ENCODE measurements around the gene LAMP1. TPM values are rescaled to one million over a fixed set of nuclear protein-coding genes. Genes with fewer than 3 reads are reported as not detected.
"Not testable (repeated sequence)": the region's sequence is repeated elsewhere in the genome, so short reads cannot be mapped to it uniquely, and the experiment has no call there.

LAMP1 gene
- total RNA-seq, 1 donor from 2014 or later: 73.3 TPM

DNA sequence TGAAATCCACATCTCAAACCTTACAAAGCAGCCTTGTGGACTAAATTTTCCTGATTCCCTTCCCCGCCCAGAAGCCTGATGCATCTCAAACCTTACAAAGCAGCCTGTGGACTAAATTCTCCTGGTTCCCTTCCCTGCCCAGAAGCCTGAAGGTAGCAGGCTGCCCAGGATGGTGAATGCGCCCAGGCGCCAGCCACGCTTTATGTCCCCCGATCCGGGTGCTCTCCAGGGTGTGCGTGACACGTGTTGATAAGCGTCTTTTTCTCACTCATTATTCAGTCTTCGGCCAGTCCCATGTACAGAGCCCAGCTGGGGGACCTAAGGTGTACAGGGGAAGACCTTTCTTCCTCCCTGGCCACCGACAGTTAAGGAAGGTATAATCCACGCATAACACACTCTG, 31.8 kb downstream of the LAMP1 start:
- DNase-seq: no peak

DNA sequence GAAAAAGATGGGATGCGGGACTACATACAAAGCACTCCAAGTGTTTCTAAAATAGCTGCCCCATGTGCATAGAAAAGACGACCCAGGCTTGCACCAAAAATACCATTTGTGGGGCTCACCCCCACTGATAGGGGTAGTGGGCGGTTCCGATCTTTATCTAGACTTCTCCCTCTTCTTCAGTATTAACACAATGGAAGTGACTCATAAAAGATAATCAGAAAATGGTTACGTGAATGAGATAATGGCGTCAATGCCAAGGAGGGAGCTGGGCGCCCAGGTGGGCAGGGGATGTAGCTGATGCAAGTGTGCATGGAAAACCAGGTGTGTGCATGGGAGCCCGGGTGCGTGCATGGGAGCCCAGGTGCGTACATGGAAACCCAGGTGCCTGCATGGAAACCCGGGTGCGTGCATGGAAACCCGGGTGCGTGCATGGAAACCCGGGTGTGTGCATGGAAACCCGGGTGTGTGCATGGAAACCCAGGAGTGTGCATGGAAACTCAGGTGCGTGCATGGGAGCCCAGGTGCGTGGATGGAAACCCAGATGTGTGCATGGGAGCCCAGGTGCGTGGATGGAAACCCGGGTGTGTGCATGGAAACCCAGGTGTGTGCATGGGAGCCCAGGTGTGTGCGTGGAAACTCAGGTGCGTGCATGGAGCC, 32.7 kb downstream of the LAMP1 start:
- no peak for DNase-seq

DNA sequence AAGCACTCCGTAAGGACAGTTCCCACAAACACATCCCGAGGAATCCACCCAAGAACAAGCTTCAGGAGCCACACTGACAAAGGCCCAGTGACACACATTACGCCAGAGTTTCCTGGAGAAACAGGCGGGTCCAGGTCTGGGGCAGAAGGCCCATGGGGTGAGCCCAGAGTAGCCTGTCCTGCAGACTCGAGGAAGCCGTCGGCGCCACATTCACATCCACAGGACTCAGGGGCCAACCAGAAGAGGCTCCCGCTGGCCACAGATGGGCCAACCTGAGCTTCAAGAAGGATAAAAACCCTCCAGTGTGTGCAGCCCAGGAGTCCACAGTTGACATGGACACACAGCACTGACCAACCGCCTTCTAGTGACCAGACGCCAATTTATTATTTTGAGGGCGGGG, 35.6 kb downstream of the LAMP1 start:
- no peak for DNase-seq

DNA sequence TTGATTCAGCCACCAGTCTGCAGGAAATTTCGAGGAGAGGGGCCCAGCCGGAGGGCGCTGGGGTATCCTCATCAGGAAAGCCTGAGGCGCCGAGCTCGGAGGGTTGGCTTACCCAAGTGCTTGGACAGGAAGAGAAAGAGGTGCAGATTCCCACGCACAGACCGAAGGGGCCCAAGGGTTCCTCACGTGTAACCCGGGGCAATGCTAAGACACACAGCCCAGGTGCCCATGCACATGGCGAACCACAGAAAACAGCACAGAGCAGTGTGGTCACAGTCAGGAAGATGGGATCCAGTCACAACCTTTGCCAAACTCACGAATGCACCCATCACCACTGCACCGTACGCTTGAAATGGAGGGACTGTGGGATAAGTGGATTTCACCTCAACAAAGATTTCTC, 36.0 kb downstream of the LAMP1 start:
- no peak for DNase-seq

DNA sequence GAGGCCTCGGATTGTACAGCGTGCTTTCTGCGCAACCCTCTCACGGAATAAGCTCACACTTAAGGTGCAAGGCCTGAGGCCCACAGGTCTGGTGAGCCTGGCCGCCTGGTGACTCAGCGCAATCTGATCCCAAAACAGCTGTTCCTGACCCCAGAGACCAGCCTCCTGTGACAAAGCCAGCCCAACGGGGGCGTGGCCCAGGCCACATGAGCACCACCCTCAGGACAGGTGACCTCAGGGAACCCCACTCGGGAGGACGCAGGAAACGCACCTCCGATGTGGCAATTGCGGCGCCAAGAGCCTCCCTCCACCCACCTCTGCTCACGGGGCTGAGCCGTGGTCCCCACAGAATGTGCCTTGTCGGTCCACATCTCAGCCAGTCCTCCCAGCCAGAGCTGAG, 40.5 kb downstream of the LAMP1 start:
- DNase-seq: no peak

DNA sequence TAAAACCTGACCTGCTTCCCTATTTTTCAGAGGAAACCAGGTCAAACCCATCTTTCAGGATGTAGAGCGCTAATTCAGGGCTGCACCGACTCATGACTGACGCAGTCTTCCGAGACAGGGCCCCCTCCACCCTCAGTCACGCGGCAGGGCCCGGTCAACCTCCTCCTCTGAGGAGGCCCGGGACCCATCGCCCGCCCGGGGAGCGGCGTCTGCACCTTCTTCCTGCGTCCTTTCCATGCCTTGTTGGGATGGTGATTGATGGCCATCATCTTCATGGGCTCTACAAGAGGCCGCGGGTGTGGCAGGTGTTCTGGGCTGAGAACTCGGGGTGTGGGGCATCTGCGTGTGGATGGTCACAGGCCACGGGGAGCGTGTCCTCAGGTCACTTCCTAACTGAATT, 40.9 kb downstream of the LAMP1 start:
- DNase-seq: no peak

DNA sequence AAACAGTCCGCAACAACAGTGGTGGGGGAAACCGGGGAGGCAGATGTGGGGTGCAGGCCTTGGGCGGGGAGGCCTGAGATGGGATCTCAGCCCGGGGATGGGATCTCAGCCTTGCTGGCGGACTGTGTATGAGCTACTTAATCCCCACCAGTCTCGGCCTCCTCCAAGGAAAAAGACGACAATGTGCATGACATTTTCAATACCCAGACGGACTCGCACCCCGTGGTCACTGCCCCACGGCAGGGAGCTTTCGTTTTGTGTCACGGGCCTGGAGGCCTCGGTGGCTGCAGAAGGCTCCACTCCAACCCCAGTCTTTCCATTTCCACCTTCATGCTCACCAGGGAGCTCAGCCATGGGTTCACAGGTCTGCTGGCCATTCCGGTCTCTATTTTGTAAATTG, 41.4 kb downstream of the LAMP1 start:
- no peak for DNase-seq

DNA sequence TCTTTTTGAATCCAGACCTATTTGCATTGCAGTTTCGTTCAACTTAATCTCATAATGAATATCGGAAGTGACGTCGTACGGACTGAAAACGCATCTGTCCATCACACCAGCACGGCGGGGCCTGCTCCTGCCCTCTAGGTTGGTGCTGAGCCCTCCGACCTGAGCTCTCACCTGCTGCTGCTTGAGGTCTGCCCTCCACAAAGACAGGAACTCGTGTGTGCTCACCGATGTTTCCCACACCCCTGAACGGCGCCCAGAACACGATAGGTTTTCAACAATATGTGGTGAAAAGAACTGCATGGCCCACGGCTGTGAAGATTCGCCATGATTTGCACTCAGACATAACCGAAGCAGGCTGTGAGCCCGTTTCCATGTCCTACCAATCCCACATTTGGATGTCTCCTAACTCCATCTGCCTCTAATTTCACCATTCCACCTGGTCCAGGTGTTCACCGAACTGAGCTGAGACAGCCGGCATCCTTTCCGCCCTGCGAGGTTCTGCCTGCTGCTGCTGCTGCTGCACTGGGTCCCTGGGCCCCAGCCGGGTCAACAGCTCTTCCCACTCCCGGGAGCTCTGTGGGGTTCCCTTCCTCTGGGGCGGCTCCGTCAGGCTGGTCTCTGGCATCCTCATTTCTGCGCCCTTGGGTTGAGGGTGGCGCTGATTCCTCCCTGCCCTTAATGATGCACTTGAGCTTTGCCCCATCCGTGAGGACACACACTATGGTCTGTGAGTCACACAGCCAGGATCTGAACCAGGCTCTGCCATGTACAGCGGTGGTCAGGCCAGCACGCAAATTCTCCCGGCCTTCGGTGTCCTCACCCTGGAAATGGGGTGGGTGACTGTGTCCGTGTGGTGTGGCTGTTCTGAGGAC, 46.0 kb downstream of the LAMP1 start:
- DNase-seq: no peak

DNA sequence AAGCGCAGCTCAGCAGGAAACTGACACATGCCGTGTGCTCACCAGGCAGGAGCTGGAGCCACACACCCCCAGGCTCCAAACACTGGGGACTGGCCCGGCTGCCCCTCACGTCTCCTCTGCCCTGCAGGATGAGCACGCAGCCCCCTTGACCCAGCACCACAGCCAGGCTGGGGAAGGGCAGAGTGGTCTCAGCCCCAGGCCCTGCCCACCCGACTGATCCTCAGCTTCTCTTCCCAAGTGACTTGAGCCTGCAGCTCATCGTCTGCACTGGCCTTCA, 46.6 kb downstream of the LAMP1 start:
- DNase-seq: no peak

DNA sequence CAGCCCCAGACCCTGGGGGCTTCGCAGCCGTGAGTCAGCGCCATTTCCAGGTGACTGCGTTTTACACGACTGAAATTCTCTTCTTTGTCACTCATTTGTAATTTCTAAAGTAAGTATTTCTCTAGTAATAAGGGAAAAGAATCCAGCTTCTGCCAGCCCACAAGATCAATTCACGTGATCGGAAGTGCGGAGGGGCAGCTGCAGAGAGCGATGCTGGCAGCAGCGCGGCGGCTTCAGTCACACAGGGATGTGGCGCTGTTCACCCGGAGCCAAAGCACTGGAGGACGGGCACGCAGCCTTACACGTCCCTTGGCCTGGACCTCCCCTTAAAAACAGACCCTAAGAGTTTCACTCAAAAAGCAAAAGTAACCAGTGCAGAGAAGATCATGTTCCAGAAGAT, 48.4 kb downstream of the LAMP1 start:
- DNase-seq: no peak

DNA sequence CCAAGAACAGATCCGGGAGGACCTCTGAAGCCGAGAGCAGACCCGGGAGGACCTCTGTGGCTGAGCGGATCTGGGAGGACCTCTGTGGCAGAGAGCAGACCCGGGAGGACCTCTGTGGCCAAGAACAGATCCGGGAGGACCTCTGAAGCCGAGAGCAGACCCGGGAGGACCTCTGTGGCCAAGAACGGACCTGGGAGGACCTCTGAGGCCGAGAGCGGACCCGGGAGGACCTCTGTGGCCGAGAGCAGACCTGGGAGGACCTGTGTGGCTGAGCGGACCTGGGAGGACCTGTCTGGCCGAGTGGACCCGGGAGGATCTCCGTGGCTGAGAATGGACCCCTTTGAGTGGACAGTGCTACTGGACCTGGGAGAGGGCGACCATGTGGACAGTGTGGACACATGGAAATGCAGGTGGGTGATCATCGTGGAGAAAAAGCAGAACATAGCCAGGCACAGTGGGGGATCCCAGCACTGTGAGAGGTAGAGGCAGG, 50.7 kb downstream of the LAMP1 start:
- not testable (repeated sequence) for DNase-seq

DNA sequence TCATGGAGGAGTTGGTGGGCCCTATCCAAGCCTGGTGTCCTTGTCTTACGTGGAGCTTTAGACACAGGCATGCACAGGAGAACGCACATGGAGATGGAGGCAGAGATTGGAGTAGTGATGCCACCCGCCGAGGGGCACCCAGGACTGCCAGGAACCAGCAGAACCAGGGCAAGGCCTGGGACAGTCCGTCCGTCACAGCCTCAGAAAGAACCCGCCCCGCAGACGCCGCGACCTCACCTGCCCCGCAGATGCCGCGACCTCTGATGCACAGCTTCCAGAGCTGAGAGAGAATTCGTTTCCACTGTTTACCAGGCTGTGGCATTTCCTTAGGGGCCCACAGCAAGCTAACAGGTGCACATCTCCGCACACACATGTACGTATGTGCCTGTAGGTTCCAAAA, 51.6 kb downstream of the LAMP1 start:
- DNase-seq: no peak

DNA sequence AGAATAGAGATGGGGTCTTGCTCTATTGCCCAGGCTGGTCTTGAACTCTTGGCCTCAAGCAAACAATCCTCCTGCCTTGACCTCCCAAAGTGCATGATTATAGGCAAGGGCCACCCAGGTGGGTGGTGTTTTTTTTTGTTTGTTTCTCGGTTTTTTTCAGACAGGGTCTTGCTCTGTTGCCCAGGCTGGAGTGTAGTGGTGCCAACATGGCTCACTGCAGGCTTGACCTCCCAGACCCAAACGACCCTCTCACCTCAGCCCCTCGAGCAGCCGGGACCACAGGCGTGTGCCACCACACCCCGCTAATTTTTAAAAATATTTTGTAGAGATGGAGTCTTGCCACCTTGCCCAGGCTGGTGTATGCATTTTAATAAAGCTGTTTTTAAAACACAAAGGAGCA, 52.0 kb downstream of the LAMP1 start:
- DNase-seq: no peak

DNA sequence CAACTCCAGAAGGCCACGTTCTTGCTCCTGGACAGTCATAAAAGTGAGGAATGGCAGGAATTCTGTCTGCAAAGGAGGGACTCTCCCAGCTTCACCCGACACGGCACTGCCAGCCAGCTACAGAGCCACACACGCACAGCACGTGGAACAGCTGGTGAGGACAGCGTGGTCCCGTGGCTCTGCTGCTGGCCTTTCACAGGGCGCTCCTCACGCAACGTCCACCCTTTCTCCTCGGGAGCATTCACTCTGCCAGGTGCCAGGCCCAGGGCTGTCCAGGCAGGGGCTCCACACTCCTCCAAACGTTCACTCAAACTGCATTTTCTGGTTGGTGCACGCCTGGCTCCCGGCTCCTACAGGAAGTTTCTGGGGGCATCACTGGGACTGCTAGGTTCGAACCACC, 52.5 kb downstream of the LAMP1 start:
- DNase-seq: no peak

DNA sequence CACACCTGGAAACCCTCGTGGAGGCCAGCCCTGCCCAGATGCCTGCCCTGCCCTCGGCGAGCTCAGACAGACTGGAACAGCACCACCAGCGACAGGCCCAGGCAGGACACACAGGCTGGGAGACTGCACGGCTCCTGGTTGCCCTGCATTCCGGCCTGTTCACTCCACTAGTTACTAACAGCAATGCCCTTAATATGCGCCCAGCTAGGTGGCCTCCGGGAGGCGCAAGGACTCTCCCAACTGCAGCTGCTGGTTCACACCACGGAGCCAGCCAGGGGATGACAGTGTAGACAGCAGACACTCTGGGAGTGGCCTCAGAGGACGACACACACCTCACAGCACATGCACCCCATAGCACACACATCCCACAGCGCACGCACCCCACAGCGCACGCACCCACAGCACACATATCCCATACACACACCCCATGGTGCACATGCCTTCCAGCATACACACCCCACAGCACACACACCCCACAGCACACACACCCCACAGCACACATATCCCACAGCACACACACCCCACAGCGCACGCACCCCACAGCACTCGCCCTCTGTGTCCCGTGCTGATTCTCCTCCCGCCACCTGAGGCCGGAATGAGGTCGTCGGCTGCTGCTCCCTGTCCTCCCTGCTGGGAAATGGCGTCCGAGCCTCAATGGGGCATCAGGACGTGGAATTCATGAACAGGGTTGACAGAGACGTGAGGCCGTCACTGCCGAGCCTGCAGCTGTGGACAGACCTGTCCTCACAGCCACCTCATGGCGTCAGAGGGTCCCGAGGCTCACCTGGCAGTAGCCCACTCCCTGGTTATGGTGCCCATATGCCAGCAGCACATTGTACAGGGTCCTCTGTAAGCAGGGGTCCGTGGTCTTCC, 53.3 kb downstream of the LAMP1 start:
- no peak for DNase-seq

DNA sequence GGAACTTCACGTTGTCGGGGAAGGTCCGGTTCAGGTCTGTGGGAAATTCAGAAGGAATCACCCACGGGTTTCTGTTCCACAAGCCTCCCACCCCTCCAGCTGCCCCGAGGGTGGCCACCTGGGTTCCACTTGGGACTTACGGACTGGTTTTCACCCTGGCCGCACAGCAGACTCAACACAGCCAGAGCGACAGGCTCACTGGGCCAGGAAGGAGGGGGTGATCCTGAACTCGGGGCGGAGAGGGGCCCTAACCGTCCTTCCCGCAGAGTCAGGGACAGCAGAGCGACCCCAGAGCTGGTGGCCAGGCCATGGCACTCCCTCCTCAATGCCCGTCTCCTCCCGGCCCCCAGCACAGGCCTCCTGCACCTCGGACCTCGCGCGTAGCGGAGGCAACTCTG, 53.9 kb downstream of the LAMP1 start:
- DNase-seq: no peak

DNA sequence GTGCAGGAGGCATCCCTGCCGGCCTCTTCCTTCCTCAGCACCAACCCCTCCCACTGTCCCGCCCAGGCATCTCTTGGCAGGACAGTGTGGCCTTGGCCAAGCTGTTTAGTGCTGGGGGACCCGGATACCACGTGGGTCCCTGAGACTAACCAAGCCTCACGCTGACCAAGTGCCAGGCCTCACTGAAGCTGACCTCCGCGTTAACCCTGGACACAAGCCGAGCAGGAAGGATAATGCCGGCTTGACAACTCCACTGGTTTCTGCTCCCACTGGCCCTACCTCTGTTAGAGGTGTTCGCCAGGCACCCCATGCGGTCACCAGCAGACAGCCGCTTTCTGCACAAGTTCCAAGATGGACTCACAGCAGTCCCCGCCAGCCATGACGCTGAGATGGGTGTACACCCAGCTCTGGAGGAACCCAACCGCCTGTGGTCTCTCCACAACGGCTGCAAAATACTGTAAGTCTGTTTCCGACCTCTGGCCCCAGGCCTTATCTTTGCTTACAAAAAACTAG, 54.5 kb downstream of the LAMP1 start:
- DNase-seq: no peak

DNA sequence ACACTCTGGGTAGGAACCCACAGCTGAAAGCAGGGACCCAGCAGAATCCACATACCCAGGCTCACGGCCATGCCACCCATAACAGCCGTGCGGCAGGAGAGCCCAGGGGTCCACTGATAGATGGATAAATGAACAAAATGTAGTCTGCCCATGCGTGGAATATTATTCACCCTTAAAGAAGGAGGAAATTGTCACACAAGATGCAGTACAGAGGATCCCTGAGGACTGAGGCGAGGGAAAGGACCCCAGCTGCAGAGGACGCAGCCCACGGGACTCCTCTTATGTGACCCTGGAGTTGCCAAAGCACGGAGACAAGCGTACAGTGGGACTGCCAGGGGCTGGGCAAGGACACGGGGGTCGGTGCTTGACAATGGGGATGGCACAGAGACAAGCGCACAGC, 56.2 kb downstream of the LAMP1 start:
- DNase-seq: no peak

DNA sequence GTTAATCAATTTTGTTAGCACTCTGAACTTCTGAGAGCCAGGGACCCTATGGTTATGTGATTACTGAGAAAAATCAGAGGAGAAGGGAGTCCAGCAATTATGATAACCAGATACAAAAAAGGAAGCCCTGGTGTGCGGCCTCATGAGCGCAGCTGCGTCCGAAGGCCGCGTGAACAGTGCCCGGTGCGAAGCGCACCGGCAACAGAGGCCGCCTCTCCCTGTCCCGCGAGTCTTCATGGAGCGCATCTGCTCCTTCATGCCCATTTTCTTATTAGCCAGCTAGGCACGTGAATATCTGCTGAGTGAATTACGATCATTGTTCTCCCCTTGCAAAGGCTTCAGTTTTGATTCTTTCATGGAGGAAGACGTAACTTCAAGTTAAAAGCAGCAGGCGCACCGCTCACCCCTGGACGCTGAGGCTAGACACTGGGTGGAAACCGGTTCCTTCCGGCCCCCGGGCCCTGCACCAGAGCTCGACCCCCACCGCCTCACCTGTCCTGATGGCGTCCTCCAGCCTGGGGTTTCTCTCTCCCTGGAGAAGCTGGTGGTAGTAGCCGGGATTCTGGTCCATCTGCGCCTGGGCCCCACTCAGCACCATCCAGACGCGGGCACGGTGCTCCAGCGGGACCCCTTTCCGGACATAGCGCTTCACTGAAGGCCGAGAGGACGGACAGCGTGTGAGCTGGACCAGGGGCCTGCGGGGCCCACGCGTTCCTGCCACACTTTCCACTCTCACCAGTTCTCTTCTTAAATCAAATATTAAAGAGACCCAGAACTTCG, 58.0 kb downstream of the LAMP1 start:
- no peak for DNase-seq

DNA sequence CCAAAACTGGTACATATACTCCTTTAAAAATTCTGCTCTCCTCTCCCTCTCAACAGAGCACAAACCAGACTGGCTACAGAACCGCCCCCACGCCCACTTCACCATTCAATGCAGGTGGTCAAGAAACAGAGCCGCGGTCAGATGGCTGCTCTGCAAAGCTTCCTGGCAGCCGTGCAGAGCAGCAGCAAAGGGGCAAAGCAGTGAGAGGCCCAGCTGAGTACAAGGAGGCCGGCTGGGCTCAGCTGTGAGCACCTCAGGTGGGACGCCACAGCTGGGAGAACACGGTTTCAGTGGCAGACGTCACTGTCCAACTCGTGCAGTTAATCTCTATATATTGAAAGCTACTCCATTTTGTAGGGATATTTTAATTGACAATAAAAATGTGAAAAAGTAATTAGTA, 58.6 kb downstream of the LAMP1 start:
- no peak for DNase-seq

DNA sequence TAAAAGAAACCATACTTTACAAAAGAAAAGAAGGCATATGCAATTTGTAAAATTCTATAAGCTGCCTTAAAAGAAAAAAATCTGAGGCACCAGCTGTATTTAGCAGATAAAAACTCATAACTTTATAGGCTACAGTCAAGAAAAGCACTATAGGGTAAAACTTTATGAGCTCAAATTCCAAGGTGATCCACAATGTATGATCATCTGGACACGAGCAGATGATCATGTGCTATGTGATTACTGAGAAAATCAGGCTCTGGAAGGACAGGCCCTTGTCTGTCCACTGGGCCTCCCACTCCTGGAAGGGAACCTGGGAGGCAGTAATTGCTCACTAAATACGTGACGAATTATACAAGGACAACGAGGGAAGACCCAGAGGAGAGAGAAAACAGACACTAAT, 59.6 kb downstream of the LAMP1 start:
- DNase-seq: no peak

DNA sequence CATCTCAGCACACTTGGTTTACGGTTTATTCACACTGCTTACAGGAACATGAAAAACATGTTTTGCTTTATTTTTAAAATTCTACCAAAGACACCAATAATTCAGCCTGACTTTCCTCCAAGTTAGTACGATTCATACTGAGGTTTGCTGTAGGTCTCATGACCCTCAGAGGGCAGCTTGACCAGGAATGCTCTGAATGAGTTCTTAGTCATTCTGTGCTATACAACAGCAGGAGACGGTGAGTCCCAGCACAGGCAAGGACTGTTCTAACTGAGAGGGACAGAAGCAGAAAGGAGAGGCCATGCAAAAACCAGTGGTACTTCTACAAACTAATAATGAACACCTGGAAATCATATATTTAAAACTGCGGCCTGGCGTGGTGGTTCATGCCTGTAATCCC, 60.5 kb downstream of the LAMP1 start:
- no peak for DNase-seq
